Panc1 (cell line): ENCODE measurements around the gene XRCC6. TPM values are rescaled to one million over a fixed set of nuclear protein-coding genes. Genes with fewer than 3 reads are reported as not detected.

Source experiments
- ATAC-seq: fragments of 200-7000 bp; cut with Tn5 transposase; 2 replicates; pipeline ENCODE4 v1.9.1; 2020; ENCODE audit warnings: mild to moderate bottlenecking, moderate library complexity
- BruUV-seq: library from RNA; stranded (reverse); fragments of 400-500 nt; replicated peaks from 2 replicates; lab custom pipeline; 2021; lab: Mats Ljungman, UMichigan
- CTCF ChIA-PET: fragments of 300-600 bp; sonication (Branson Sonifier 250); formaldehyde crosslinking; loops from one replicate; lab custom pipeline; 2022; ENCODE audit warnings: antibody characterized with exemption; lab: Charles Lee
- POLR2A ChIA-PET: fragments of 300-600 bp; sonication (Branson Sonifier 250); formaldehyde crosslinking; loops from one replicate; lab custom pipeline; 2022; ENCODE audit warnings: antibody characterized with exemption; lab: Charles Lee
- DNase-seq: peaks from one replicate; pipeline ENCODE4 v3.0.0-alpha.2; 2010; ENCODE audit warnings: low read depth, low spot score
- H3K27ac ChIP-seq: 2 replicates; pipeline ENCODE4 v1.5.1; 2011; ENCODE audit warnings: mild to moderate bottlenecking, low read length, inconsistent platforms
- H3K27me3 ChIP-seq: fragments of 200-500 bp; sonication (Bioruptor generic); 2 replicates; pipeline ENCODE4 v1.6.0; 2014; ENCODE audit warnings: low read length, inconsistent platforms; ENCODE audit not compliant: control insufficient read depth, insufficient read depth
- H3K36me3 ChIP-seq: fragments of 200-500 bp; sonication (Bioruptor generic); 2 replicates; pipeline ENCODE4 v1.5.1; 2014; ENCODE audit warnings: inconsistent platforms, mild to moderate bottlenecking, low read length, moderate library complexity; ENCODE audit not compliant: control insufficient read depth, insufficient read depth
- H3K4me1 ChIP-seq: 2 replicates; pipeline ENCODE4 v1.5.1; 2011; ENCODE audit warnings: inconsistent platforms, mild to moderate bottlenecking, low read length, moderate library complexity; ENCODE audit not compliant: control insufficient read depth, insufficient read depth
- H3K4me3 ChIP-seq, 2 experiments: 2 replicates each; pipeline ENCODE4 v1.5.1; 2011 to 2012; ENCODE audit warnings: low read depth in 2 of 2, low read length in 2 of 2, mild to moderate bottlenecking in 2 of 2, inconsistent platforms in 1 of 2, moderate library complexity in 1 of 2
- H3K9me3 ChIP-seq: fragments of 200-500 bp; sonication (Bioruptor generic); 2 replicates; pipeline ENCODE4 v1.5.1; 2014; ENCODE audit warnings: low read depth, mild to moderate bottlenecking, inconsistent platforms, low read length, moderate library complexity; ENCODE audit not compliant: control insufficient read depth, insufficient read depth
- POLR2AphosphoS5 ChIP-seq: IDR thresholded peaks from 2 replicates; pipeline ENCODE4 v1.6.1; 2012; ENCODE audit warnings: mild to moderate bottlenecking, low read depth, low read length, moderate library complexity
- SIN3A ChIP-seq: IDR thresholded peaks from 2 replicates; pipeline ENCODE4 v1.6.1; 2012; ENCODE audit warnings: low read depth, mild to moderate bottlenecking, low read length, moderate library complexity, borderline replicate concordance; ENCODE audit not compliant: insufficient read depth
- TCF7L2 ChIP-seq: IDR thresholded peaks from 2 replicates; pipeline ENCODE4 v1.6.1; 2011; ENCODE audit warnings: mild to moderate bottlenecking, low read depth, low read length, inconsistent platforms
- in situ Hi-C: cut with HindIII; loops from 2 replicates; pipeline ENCODE4 v1.10.0; 2016; ENCODE audit warnings: low sequenced_read_pairs, low pct_unique_long_range_greater_than_20kb
- intact Hi-C: fragments of 100-400 bp; cut with micrococcal nuclease; formaldehyde crosslinking; loops from one replicate; pipeline ENCODE4 v1.10.0; 2022; ENCODE audit not compliant: unreplicated experiment
- total RNA-seq: library from RNA; stranded (reverse); gene quantifications from one replicate; pipeline ENCODE4 v1.2.1, GENCODE V29; 2021; ENCODE audit not compliant: unreplicated experiment
- TF ChIP-seq, protein P1 (sequence below), 2 experiments: IDR thresholded peaks; 2 replicates each; pipeline ENCODE4 v1.6.1; 2011 to 2012; ENCODE audit warnings: low read depth in 2 of 2, control low read depth in 1 of 2, low read length in 1 of 2, mild to moderate bottlenecking in 1 of 2, moderate library complexity in 1 of 2; ENCODE audit not compliant: insufficient read depth in 1 of 2
- TF ChIP-seq, protein P2 (sequence below): fragments of 450-650 bp; IDR thresholded peaks from 2 replicates; pipeline ENCODE4 v1.5.1; 2017; ENCODE audit warnings: mild to moderate bottlenecking

XRCC6 gene
- total RNA-seq, 1 experiment from 2014 or later: 287 TPM

DNA sequence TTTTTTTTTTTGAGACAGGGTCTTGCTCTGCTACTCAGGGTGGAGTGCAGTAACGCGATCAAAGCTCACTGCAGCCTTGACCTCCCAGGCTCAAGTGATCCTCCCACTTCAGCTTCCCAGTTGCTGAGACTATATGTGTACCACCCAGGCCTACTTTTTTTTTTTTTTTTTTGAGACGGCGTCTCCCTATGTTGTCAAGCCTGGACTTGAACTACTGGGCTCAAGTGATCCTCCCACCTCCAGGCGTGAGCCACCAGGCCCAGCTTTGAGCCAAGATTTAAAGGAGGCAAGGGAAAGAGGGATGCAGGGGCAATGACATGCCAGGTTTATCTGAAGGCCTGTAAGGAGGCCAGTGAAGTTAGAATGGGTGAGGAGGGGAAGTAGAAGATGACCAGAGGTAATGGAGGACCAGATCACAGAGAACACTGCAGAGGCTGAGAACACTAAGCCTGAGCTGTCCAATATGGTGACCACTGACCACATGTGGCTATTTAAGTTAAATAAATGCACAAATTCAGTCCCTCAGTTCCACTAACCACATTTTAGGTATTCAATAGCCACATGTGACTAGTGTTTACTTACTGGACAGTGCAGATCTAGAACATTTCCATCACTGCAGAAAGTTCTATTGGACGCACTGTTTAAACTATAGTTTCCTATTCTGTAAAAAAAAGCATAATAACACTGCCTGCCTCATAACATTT is 8.3 kb upstream of the XRCC6 start:
- CTCF ChIA-PET: no interaction called here

DNA sequence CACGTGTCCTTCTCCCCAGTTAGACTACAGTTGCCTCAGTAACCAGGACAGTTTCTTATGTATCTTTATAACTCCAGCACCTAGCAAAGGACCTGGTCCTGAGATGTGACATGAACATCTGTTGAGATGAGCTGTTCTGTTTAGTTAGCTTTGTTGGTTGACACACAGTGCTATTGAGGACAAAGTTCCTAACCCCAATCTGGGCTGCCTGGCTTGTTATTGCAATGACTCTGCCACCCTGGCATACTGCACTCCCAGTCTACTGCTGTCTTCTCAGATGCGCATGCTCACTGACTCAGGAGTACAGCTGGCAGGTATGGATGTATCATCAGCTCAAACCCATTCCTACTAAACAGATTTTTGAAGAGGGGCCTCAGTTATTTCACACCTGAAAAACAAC is 7.6 kb upstream of the XRCC6 start:
- POLR2A ChIA-PET: no interaction called here
- H3K27me3 ChIP-seq: no peaks in the 10 kb centered on the region
- ATAC-seq: no peak
- intact Hi-C loops: no loop called here
- CTCF ChIA-PET: no interaction called here
- no peak for DNase-seq
- no peak for TF ChIP-seq POLR2AphosphoS5
- TF ChIP-seq, protein P1, sequence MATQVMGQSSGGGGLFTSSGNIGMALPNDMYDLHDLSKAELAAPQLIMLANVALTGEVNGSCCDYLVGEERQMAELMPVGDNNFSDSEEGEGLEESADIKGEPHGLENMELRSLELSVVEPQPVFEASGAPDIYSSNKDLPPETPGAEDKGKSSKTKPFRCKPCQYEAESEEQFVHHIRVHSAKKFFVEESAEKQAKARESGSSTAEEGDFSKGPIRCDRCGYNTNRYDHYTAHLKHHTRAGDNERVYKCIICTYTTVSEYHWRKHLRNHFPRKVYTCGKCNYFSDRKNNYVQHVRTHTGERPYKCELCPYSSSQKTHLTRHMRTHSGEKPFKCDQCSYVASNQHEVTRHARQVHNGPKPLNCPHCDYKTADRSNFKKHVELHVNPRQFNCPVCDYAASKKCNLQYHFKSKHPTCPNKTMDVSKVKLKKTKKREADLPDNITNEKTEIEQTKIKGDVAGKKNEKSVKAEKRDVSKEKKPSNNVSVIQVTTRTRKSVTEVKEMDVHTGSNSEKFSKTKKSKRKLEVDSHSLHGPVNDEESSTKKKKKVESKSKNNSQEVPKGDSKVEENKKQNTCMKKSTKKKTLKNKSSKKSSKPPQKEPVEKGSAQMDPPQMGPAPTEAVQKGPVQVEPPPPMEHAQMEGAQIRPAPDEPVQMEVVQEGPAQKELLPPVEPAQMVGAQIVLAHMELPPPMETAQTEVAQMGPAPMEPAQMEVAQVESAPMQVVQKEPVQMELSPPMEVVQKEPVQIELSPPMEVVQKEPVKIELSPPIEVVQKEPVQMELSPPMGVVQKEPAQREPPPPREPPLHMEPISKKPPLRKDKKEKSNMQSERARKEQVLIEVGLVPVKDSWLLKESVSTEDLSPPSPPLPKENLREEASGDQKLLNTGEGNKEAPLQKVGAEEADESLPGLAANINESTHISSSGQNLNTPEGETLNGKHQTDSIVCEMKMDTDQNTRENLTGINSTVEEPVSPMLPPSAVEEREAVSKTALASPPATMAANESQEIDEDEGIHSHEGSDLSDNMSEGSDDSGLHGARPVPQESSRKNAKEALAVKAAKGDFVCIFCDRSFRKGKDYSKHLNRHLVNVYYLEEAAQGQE (IDR thresholded peaks at IDR 0.05; ENCODE audit: insufficient read depth in 1 of 2, low read depth in 2 of 2, low read length in 1 of 2): no peak
- TF ChIP-seq, protein P2, sequence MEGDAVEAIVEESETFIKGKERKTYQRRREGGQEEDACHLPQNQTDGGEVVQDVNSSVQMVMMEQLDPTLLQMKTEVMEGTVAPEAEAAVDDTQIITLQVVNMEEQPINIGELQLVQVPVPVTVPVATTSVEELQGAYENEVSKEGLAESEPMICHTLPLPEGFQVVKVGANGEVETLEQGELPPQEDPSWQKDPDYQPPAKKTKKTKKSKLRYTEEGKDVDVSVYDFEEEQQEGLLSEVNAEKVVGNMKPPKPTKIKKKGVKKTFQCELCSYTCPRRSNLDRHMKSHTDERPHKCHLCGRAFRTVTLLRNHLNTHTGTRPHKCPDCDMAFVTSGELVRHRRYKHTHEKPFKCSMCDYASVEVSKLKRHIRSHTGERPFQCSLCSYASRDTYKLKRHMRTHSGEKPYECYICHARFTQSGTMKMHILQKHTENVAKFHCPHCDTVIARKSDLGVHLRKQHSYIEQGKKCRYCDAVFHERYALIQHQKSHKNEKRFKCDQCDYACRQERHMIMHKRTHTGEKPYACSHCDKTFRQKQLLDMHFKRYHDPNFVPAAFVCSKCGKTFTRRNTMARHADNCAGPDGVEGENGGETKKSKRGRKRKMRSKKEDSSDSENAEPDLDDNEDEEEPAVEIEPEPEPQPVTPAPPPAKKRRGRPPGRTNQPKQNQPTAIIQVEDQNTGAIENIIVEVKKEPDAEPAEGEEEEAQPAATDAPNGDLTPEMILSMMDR: no peak
- no peak for TF ChIP-seq TCF7L2
- TF ChIP-seq SIN3A: no peak
- H3K9me3 ChIP-seq: no peaks in the 10 kb centered on the region
- no peak overlapping the region for H3K4me3 ChIP-seq
- H3K36me3 ChIP-seq: no peaks in the 10 kb centered on the region
- peaks cover 1% of the 10 kb centered on the region; the same call in 1 of the 2 replicates for H3K4me1 ChIP-seq
- no peak overlapping the region for H3K27ac ChIP-seq
- BruUV-seq: no TSS peak
- in situ Hi-C loops: no loop called here

More for the DNA sequence above, 8.3 kb upstream of the XRCC6 start:
- in situ Hi-C loops (no loop called here), intact Hi-C loops (no loop called here)
- Histone ChIP-seq H3K9me3 (no peaks in the 10 kb centered on the region), H3K27ac (no peak overlapping the region), H3K4me1 (no peaks in the 10 kb centered on the region), H3K4me3 (no peak overlapping the region), H3K27me3 (no peaks in the 10 kb centered on the region), H3K36me3 (no peaks in the 10 kb centered on the region)
- TF ChIP-seq, protein P1 (IDR thresholded peaks at IDR 0.05; ENCODE audit: insufficient read depth in 1 of 2, low read depth in 2 of 2, low read length in 1 of 2): no peak
- TF ChIP-seq SIN3A (no peak), POLR2AphosphoS5 (no peak), TCF7L2 (no peak)
- TF ChIP-seq, protein P2: no peak
- DNase-seq (no peak), ATAC-seq (no peak)
- POLR2A ChIA-PET: no interaction called here
- BruUV-seq: no TSS peak
